Hindlimb muscle (tissue), 1 donor: ENCODE results near the gene RNF217. TPM values are rescaled to one million over a fixed set of nuclear protein-coding genes. Genes with fewer than 3 reads are reported as not detected.

Experiments
- polyA plus RNA-seq: library from polyadenylated mRNA; unstranded; fragments of 120-200 nt; gene quantifications from one replicate; pipeline ENCODE4 v1.2.1, GENCODE V29; 2013; ENCODE audit not compliant: insufficient read length

The RNF217 gene
- polyA plus RNA-seq, 1 donor = 53.7 TPM

Other genes with a start within 250 kb of the RNF217 start
- 64.3 TPM for gene TPD52L1, start 191.3 kb downstream of the RNF217 start, polyA plus RNA-seq